ENCODE measurements around the gene SPATA24. TPM values are rescaled to one million over a fixed set of nuclear protein-coding genes. Genes with fewer than 3 reads are reported as not detected.

SPATA24 gene
- total and polyA plus RNA-seq, 2 of the 13 experiments (the other 11 are each of a cell fraction or from before 2014, with no cell fraction given): 6.0 to 11.1 TPM

- TF ChIP-seq, protein P1, sequence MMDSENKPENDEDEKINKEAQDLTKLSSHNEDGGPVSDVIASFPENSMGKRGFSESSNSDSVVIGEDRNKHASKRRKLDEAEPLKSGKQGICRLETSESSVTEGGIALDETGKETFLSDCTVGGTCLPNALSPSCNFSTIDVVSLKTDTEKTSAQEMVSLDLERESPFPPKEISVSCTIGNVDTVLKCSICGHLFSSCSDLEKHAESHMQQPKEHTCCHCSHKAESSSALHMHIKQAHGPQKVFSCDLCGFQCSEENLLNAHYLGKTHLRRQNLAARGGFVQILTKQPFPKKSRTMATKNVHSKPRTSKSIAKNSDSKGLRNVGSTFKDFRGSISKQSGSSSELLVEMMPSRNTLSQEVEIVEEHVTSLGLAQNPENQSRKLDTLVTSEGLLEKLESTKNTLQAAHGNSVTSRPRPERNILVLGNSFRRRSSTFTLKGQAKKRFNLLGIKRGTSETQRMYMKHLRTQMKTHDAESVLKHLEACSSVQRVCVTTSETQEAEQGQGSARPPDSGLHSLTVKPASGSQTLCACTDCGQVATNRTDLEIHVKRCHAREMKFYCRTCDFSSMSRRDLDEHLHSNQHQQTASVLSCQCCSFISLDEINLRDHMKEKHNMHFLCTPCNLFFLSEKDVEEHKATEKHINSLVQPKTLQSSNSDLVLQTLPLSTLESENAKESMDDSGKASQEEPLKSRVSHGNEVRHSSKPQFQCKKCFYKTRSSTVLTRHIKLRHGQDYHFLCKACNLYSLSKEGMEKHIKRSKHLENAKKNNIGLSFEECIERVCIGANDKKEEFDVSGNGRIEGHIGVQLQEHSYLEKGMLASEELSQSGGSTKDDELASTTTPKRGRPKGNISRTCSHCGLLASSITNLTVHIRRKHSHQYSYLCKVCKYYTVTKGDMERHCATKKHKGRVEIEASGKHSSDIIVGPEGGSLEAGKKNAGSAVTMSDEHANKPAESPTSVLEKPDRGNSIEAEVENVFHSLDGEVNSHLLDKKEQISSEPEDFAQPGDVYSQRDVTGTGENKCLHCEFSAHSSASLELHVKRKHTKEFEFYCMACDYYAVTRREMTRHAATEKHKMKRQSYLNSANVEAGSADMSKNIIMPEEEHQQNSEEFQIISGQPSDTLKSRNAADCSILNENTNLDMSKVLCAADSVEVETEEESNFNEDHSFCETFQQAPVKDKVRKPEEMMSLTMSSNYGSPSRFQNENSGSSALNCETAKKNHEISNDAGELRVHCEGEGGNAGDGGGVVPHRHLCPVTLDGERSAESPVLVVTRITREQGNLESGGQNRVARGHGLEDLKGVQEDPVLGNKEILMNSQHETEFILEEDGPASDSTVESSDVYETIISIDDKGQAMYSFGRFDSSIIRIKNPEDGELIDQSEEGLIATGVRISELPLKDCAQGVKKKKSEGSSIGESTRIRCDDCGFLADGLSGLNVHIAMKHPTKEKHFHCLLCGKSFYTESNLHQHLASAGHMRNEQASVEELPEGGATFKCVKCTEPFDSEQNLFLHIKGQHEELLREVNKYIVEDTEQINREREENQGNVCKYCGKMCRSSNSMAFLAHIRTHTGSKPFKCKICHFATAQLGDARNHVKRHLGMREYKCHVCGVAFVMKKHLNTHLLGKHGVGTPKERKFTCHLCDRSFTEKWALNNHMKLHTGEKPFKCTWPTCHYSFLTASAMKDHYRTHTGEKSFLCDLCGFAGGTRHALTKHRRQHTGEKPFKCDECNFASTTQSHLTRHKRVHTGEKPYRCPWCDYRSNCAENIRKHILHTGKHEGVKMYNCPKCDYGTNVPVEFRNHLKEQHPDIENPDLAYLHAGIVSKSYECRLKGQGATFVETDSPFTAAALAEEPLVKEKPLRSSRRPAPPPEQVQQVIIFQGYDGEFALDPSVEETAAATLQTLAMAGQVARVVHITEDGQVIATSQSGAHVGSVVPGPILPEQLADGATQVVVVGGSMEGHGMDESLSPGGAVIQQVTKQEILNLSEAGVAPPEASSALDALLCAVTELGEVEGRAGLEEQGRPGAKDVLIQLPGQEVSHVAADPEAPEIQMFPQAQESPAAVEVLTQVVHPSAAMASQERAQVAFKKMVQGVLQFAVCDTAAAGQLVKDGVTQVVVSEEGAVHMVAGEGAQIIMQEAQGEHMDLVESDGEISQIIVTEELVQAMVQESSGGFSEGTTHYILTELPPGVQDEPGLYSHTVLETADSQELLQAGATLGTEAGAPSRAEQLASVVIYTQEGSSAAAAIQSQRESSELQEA (CRISPR knock-in tag; IDR thresholded peaks at IDR 0.05; ENCODE audit: not compliant biosample characterization): peak; percentile 12
- peak; percentile 70 for TF ChIP-seq ZFP91 (CRISPR knock-in tag; IDR thresholded peaks at IDR 0.05; ENCODE audit: borderline replicate concordance)
- no peak for TF ChIP-seq ZBTB8A (CRISPR knock-in tag; IDR thresholded peaks at IDR 0.05; ENCODE audit: borderline replicate concordance, low read depth)
- no peak for TF ChIP-seq MXD1 (CRISPR knock-in tag; IDR thresholded peaks at IDR 0.05)
- TF ChIP-seq, protein P2, sequence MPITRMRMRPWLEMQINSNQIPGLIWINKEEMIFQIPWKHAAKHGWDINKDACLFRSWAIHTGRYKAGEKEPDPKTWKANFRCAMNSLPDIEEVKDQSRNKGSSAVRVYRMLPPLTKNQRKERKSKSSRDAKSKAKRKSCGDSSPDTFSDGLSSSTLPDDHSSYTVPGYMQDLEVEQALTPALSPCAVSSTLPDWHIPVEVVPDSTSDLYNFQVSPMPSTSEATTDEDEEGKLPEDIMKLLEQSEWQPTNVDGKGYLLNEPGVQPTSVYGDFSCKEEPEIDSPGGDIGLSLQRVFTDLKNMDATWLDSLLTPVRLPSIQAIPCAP (CRISPR knock-in tag; IDR thresholded peaks at IDR 0.05; ENCODE audit: low read depth): no peak
- no peak for TF ChIP-seq KLF12 (CRISPR knock-in tag; IDR thresholded peaks at IDR 0.05; ENCODE audit: borderline replicate concordance)
- TF ChIP-seq KMT2A (CRISPR knock-in tag; IDR thresholded peaks at IDR 0.05): 0 out of 2 replicates have a peak, but pooled peaks have one; percentile 32
- TF ChIP-seq ZNF747 (CRISPR knock-in tag; IDR thresholded peaks at IDR 0.05; ENCODE audit: borderline replicate concordance): no peak
- TF ChIP-seq, protein P3, sequence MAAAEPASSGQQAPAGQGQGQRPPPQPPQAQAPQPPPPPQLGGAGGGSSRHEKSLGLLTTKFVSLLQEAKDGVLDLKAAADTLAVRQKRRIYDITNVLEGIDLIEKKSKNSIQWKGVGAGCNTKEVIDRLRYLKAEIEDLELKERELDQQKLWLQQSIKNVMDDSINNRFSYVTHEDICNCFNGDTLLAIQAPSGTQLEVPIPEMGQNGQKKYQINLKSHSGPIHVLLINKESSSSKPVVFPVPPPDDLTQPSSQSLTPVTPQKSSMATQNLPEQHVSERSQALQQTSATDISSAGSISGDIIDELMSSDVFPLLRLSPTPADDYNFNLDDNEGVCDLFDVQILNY (CRISPR knock-in tag; conservative IDR thresholded peaks at IDR 0.05): no peak
- TF ChIP-seq, protein P4, sequence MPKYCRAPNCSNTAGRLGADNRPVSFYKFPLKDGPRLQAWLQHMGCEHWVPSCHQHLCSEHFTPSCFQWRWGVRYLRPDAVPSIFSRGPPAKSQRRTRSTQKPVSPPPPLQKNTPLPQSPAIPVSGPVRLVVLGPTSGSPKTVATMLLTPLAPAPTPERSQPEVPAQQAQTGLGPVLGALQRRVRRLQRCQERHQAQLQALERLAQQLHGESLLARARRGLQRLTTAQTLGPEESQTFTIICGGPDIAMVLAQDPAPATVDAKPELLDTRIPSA (CRISPR knock-in tag; IDR thresholded peaks at IDR 0.05; ENCODE audit: borderline replicate concordance): no peak
- no peak for TF ChIP-seq KDM6A (CRISPR knock-in tag; IDR thresholded peaks at IDR 0.05; ENCODE audit: low read depth)
- no peak for TF ChIP-seq KDM5A (IDR thresholded peaks at IDR 0.05; ENCODE audit: borderline replicate concordance, low read length)
- TF ChIP-seq, protein P5, sequence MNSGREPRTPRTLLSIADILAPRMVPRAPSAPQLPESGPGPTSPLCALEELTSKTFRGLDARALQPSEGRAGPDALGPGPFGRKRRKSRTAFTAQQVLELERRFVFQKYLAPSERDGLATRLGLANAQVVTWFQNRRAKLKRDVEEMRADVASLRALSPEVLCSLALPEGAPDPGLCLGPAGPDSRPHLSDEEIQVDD (CRISPR knock-in tag; IDR thresholded peaks at IDR 0.05; ENCODE audit: borderline replicate concordance): no peak
- no peak for TF ChIP-seq CENPT (CRISPR knock-in tag; IDR thresholded peaks at IDR 0.05; ENCODE audit: low read depth)
- peak; percentile 59; the same call in 1 of the 2 replicates for TF ChIP-seq SSRP1 (CRISPR knock-in tag; IDR thresholded peaks at IDR 0.05)
Measured at GRCh38 chr5:139388198-139388821, 15.6 kb downstream of the SPATA24 start (continued).

Measured in HepG2 (cell line).